Fibroblast of villous mesenchyme (primary cell): Measurements from ENCODE around the gene PGK1. TPM values are rescaled to one million over a fixed set of nuclear protein-coding genes. Genes with fewer than 3 reads are reported as not detected.
"Not testable (repeated sequence)": the region's sequence is repeated elsewhere in the genome, so short reads cannot be mapped to it uniquely, and the experiment has no call there.

Experiments
- DNase-seq: peaks from one replicate; pipeline ENCODE4 v3.0.0-alpha.2; 2010; ENCODE audit warnings: low read depth
- H3K4me3 ChIP-seq: 2 replicates; pipeline ENCODE4 v1.5.1; 2011; ENCODE audit warnings: low read depth, mild to moderate bottlenecking, low read length
- total RNA-seq: library from RNA; depleted of rRNA; stranded (reverse); fragments of >200 nt; gene quantifications from 2 replicates; pipeline ENCODE4 v1.2.3, GENCODE V29; 2012
- TF ChIP-seq, protein P1 (sequence below): IDR thresholded peaks from 2 replicates; pipeline ENCODE4 v1.5.1; 2012; ENCODE audit warnings: low read depth, mild to moderate bottlenecking, low read length; ENCODE audit not compliant: insufficient read depth

The PGK1 gene
- total RNA-seq, 1 donor, result 197 TPM

DNA sequence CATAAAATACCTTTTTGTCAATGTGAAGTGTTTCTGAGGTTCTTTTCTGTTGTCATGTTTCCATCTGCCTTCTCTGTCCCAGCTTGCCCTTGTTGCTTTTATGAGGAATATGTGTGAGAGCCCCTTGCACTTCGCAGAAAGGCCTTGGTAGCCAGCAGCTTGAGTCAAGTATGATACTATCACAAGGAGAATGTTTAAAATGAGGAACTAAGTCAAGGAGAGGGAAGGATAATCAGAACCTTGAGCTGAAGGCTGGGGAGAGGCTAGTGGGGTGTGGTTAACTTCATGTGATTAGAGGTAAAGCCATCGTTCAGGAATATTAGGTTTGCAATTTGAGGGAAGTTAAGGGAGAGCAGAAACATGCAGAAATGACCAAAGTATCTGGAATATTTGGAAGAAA is 12.7 kb downstream of the PGK1 start:
- no peak for DNase-seq
- H3K4me3 ChIP-seq, result no peak overlapping the region
- TF ChIP-seq, protein P1, sequence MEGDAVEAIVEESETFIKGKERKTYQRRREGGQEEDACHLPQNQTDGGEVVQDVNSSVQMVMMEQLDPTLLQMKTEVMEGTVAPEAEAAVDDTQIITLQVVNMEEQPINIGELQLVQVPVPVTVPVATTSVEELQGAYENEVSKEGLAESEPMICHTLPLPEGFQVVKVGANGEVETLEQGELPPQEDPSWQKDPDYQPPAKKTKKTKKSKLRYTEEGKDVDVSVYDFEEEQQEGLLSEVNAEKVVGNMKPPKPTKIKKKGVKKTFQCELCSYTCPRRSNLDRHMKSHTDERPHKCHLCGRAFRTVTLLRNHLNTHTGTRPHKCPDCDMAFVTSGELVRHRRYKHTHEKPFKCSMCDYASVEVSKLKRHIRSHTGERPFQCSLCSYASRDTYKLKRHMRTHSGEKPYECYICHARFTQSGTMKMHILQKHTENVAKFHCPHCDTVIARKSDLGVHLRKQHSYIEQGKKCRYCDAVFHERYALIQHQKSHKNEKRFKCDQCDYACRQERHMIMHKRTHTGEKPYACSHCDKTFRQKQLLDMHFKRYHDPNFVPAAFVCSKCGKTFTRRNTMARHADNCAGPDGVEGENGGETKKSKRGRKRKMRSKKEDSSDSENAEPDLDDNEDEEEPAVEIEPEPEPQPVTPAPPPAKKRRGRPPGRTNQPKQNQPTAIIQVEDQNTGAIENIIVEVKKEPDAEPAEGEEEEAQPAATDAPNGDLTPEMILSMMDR, result no peak

DNA sequence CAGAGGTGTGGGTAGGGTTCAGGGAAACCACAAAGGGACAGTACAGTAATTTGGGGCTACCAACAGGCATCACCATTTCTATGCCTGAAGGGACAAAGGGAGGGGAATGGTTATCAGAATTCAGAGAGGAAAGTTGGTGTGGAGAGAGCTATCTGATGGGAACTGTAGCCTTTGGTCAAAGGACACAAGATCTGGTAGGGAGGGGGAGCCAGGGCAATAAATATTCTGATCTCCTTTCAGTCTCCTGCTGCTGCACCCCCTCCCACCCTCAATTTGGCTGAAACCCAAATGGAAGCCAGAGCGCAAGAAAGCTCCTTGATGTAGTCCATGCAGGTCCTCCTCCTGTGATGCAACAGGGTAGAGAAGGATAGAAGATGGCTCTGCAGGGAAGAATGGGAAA is 14.6 kb downstream of the PGK1 start:
- no peak overlapping the region for H3K4me3 ChIP-seq
- TF ChIP-seq, protein P1, result no peak
- DNase-seq, result no peak

DNA sequence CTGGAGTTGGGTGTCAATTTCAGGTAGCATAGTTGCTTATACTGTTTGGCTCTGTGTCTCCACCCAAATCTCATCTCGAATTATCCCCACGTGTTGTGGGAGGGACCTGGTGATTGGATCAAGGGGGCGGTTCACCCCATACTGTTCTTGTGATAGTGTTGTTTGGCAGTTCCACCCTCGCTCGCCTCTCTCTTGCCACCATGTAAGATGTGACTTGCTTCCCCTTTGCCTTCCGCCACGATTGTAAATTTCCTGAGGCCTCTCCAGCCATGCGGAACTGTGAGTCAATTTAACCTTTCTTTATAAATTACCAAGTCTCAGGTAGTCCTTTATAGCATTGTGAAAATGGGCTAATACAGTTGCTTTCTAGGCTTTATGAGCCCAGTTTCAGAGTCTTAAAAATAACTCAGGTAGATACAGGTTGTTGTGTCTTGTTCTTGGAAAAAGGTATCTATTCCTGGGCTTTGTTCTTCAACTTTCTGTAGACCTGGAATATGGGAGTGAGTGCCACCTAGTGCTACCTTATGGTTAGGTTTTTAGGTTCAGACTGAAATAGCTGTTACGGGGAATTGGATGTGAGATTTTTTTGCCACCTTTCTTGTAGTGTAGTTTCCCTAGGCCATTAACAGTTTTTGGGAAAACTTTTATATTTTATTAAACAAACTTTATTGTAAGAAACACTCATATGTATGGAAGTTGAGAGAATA is 15.6 kb downstream of the PGK1 start:
- TF ChIP-seq, protein P1, result no peak
- no peak for DNase-seq

DNA sequence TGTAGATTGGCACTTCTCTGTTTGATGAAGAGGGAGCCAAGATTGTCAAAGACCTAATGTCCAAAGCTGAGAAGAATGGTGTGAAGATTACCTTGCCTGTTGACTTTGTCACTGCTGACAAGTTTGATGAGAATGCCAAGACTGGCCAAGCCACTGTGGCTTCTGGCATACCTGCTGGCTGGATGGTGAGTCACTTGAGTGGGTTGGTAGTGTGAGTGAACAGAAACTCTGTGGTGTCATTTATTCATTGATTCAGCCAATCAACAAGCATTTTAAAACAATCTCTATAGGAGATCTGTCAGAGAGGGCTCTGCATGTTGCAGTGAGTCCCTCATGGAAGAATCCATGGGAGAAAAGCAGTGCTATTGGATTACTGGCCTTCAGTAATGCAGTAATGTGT is 19.1 kb downstream of the PGK1 start:
- no peak overlapping the region for H3K4me3 ChIP-seq
- TF ChIP-seq, protein P1, result no peak
- no peak for DNase-seq

More for the DNA sequence above, 15.6 kb downstream of the PGK1 start:
- H3K4me3 ChIP-seq, result no peak overlapping the region

DNA sequence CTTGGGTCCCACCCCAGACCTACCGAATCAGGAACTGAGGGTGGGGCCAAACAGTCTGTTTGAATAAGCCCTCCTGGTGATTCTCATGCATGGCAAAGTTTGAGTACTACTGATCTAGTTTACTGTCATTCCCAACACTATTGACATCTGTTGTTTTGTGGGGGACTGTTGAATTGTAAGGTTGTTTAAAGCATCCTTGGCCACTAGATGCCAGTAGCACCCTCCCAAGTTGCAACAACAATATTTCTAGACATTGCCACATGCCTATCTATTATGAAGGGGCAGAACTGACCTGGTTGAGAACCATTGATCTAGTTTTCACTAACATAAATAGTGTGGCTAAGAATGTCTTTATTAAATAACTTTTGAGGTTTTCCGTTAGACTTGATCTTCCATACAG is 20.3 kb downstream of the PGK1 start:
- DNase-seq, result no peak
- TF ChIP-seq, protein P1, result no peak
- H3K4me3 ChIP-seq, result no peak overlapping the region

DNA sequence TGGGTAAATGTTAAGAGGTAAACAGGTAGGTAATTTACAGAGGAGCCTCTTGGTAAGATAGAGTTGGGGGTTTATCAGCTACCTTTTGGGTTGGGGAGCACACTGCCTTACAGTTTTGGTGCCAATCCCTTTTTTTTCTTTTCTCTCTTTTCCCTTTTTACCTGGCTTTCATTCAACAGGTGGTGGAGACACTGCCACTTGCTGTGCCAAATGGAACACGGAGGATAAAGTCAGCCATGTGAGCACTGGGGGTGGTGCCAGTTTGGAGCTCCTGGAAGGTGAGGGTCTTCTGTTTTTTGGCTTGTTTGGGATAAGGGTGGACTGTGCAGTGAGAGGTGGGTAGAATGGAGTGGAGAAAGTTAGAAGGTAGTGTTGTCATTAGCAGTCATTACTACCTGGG is 21.1 kb downstream of the PGK1 start:
- DNase-seq, result no peak
- TF ChIP-seq, protein P1, result no peak

DNA sequence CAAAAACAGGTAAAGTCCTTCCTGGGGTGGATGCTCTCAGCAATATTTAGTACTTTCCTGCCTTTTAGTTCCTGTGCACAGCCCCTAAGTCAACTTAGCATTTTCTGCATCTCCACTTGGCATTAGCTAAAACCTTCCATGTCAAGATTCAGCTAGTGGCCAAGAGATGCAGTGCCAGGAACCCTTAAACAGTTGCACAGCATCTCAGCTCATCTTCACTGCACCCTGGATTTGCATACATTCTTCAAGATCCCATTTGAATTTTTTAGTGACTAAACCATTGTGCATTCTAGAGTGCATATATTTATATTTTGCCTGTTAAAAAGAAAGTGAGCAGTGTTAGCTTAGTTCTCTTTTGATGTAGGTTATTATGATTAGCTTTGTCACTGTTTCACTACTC is 21.7 kb downstream of the PGK1 start:
- DNase-seq, result not testable (repeated sequence)

More for the DNA sequence above, 21.1 kb downstream of the PGK1 start:
- H3K4me3 ChIP-seq, result no peak overlapping the region

More for the DNA sequence above, 21.7 kb downstream of the PGK1 start:
- not testable (repeated sequence) for H3K4me3 ChIP-seq
